Adipose tissue (tissue), 3 donors: ENCODE data around the gene FAM20C. TPM values are rescaled to one million over a fixed set of nuclear protein-coding genes. Genes with fewer than 3 reads are reported as not detected.

Source experiments
- H3K27ac ChIP-seq: one replicate; pipeline ENCODE4 v1.5.1; 2013; ENCODE audit warnings: low read depth, low read length
- WGBS, 3 donors: extraction: QIAGEN DNeasy Blood & Tissue Kit; methylation state at CpG; one replicate each; pipeline ENCODE4 v1.1.7; 2013; 5-methylcytosine and 5-hydroxymethylcytosine counted together
- polyA plus RNA-seq, 3 donors: library from polyadenylated mRNA; stranded (reverse); fragments of 200-250 nt; gene quantifications; one replicate each; pipeline ENCODE4 v1.2.3, GENCODE V29; 2013
- donor health status: healthy with polysubstance abuse.
- donor health status: Bipolar disorder and iron deficiency.
- donor health status: healthy.

Gene FAM20C
- polyA plus RNA-seq, 3 donors = 16.0 to 105 (median 34.3) TPM

DNA sequence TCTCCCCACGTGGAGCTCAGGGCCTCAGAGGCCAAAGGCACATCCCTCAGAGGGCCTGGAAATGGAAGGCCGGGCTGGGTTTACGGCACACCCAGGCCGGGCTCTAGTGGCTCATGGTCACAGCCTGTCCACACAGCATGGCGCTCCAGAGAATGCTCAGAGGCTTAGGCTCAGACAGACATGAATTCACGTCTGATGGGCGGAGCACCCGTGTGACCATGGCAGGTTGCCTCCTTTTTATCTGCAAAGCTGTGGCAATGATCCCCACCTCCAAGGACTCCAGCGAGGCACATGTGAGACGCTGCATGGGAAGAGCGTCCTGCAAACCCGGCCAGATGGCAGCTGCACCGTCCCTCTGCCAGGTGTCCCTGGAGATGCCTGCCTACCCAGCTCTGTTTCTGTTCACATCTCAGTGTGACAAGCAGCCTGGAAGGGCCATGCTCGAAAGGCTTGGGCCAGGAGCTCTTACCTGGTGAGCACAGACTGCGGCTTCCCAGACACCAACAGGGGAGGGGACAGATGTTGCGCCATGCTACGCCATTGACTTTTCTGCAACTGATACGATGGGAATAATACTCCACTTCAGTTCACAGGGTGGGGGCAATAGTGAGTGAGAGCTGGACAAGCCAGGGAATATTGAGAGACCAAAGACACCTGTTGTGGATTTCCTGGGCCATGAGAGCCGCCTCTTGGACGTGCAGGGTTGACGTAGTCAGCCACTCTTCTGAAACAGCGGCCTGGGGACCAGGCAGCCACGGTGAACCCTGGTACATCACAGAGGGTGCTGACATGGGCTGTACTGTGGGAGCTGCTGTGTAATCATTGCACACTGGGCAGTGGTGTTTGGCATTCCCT lies 34.4 kb upstream of the FAM20C start:
- WGBS, 3 donors = 75 to 93% (median 91%) methylated on average over 23 of the region's 23 CpGs

GRCh38 chr7:158771-159170 lies 33.6 kb upstream of the FAM20C start:
- WGBS, 3 donors = 94 to 98% (median 95%) methylated on average over 13 of the region's 13 CpGs
- H3K27ac ChIP-seq = no peak overlapping the region

More for the DNA sequence above, 34.4 kb upstream of the FAM20C start:
- H3K27ac ChIP-seq = no peak overlapping the region

DNA sequence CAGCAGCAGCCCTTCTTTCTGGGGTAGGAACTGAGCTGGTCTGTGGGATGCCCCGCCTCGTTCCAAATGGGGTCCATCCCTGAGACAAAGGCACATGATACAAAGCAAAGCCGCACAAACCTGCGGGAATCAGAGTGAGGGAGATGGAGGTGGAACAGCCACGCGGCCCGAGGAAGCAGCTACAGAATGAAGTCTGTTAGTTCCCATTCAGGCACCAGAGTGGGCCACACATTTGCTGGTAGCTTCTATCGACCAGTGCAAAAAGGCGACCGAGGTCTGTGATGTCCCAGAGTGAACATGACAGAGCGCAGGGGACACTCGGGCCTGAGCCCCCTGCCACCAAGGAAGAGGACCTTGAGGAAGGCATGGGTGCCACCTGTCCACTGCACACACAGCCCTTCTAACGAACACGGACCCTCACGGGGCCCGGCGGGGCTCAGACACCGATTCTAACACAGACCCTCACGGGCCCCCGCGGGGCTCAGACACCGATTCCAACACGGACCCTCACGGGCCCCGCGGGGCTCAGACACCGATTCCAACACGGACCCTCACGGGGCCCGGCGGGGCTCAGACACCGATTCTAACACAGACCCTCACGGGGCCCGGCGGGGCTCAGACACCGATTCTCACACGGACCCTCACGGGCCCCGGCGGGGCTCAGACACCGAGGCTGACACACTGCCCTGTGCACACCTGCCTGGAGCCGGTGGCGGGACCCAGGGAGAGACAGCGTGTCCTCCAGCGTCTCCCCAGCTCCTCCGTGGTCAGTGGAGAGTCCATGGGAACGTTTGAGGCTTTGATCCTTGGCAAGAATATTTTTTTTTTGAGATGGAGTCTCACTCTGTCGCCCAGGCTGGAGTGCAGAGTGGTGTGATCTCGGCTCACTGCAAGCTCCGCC lies 32.8 kb upstream of the FAM20C start:
- no peak overlapping the region for H3K27ac ChIP-seq
- WGBS, 3 donors = 88 to 92% (median 91%) methylated on average over 50 of the region's 50 CpGs

- H3K27ac ChIP-seq = no peak overlapping the region
- 76 to 88% (median 83%) methylated on average over 27 of the region's 27 CpGs for WGBS, 3 donors
Measured at GRCh38 chr7:160958-161725, 31.2 kb upstream of the FAM20C start.

DNA sequence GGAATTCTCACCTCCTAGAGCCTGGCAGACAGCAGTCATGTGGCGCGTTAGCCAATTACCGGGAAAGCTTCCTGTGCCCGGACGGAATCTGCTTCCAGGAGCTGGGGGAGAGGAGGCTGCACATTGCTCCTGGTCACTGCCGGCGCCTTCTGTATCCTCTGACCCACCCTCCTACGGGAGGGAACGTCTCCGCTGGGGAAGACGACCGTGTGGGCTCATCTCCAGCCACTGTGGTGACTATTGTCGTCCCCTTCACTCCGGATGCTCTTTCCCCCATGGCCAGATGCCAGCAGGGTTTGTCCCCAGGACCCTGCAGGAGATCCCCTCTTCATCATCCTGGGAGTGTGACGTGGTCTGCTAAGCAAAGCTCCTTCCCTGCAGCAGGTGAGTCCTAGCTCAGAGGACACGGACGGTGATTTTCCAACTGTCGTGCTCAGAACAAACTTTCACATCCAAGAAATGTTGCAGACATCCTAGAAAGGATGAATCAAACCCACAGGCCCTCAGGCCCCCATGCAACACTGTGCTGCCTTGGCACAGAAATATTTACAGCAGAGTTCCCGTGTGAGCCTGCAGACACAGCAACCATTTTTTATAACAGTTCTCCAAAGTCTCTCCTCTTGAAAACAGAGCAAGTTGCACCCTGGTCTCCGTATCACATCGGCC lies 29.6 kb upstream of the FAM20C start:
- 69 to 71% (median 70%) methylated on average over 21 of the region's 21 CpGs for WGBS, 3 donors
- no peak overlapping the region for H3K27ac ChIP-seq

- 82 to 86% (median 84%) methylated on average over 12 of the region's 12 CpGs for WGBS, 3 donors
- no peak overlapping the region for H3K27ac ChIP-seq
Measured at GRCh38 chr7:163298-163695, 29.1 kb upstream of the FAM20C start.

GRCh38 chr7:163971-164881 lies 28.1 kb upstream of the FAM20C start:
- 58 to 75% (median 69%) methylated on average over 34 of the region's 34 CpGs for WGBS, 3 donors
- H3K27ac ChIP-seq = no peak overlapping the region

- H3K27ac ChIP-seq = no peak overlapping the region
- WGBS, 3 donors = 34 to 76% (median 68%) methylated on average over 12 to 13 of the region's 13 CpGs
Measured at GRCh38 chr7:164882-165660, 27.3 kb upstream of the FAM20C start.

GRCh38 chr7:165661-166337 lies 26.6 kb upstream of the FAM20C start:
- no peak overlapping the region for H3K27ac ChIP-seq
- WGBS, 3 donors = 15 to 65% (median 56%) methylated on average over 10 of the region's 10 CpGs

DNA sequence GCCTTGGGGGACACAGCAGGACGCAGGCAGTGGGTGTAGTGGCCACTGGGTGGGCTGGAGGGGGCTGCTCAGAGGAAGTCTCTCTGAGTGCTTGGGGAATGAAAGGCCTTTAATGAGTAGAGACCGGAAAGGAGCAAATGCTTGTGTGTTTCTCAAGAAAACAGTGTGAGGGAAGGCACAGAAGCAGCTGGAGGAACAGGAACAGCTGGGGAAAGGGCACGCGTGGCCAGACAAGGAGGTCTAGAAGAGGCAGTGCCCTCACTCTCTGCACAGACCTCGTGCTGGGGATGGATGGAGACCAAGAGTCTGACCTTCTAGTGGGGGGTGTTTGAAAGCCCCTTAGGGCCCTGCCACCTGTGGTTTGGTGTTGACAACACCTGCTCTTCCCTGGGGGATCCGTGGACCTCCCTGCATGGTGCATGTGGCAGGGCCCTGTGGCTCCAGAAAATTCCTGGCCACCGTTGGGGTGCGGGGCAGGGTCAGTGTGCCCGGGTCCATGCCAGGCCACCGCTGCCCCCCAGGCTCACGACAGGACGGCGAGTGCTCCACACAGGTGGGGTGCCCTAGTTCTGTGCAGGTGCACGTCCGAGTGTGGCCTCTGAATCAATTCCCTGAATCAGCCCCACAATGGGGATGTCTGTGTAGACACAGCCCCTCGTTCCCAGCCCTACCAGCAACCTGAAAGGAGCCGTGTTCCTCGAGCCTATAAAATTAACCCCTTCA lies 25.9 kb upstream of the FAM20C start:
- no peak overlapping the region for H3K27ac ChIP-seq
- WGBS, 3 donors = 58 to 62% (median 59%) methylated on average over 18 of the region's 18 CpGs

DNA sequence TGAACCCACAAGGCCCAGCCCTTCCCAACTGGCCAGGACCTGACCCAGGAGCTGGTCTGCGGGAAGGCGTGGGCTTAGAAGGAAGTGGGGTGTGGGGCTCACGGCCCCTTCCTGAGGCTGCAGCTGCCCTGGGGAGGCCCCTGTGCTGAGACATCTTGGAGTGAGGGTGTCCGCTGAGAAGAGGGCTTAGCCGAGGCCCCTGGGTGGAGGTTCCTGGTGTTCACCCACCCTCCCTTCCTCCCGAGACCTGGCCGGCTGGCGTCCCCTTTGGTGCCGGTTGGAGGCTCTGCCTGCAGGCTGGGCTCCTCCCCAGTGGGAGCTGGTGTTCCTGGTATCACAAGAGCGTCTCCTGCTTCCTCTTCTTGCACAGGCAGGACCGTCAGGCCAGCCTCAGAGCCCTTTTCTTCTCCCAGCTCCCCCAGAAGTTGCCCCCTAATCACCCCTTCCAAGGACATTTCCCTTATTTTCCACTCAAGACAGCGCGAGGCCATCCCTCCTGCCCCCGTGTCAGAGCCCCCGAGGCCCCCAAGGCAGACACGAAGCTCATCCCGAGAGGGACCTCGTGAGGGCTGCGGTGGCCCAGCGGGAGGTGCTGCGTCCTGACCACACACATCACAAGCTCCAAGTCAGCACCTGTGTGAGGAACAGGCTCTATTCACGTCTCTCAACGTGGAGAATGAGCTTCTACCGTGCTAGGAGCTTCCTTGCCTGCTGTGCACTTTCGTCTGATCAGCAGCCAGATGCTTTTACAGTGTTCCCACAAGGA lies 25.1 kb upstream of the FAM20C start:
- no peak overlapping the region for H3K27ac ChIP-seq
- 54 to 69% (median 58%) methylated on average over 23 to 25 of the region's 25 CpGs for WGBS, 3 donors

DNA sequence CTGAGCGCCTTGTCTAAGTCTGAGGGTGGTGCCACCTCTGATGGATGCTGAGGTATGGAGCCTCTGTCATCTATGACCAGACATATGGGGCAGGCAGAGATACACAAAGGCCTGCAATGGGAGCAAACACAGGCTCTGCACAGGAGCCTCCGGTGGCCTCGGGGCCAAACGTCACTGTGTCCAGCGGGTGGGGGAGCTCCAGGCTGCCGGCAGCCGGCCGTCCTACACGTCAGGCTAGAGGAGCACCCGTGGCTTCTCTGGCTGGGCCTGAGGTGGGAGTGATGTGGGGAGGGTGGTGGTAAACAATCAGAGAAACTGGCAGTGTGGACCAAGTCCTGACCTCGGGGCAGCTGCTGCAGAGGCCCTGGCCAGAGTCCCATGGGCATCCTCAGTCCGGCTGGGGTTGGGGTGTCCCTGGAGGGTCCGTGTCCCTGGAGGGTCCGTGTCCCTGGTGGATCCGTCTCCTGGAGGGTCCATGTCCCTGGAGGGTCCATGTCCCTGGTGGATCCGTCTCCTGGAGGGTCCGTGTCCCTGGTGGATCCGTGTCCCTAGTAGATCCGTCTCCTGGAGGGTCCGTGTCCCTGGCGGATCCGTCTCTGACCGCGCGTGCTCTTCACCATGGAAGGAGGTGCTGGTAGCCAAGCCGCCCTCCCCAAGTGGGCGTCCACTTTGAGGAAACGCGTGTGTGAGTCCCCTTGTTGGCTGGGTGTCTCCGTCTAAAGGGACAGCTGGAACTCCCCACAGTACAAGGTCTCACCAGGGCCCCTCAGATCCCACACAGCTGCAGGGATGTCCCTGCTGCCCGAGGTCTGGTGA lies 24.2 kb upstream of the FAM20C start:
- WGBS, 3 donors = 81 to 90% (median 88%) methylated on average over 31 of the region's 31 CpGs
- H3K27ac ChIP-seq = no peak overlapping the region

GRCh38 chr7:169276-170172 lies 22.8 kb upstream of the FAM20C start:
- whole genome bisulfite sequencing, 3 donors = 90 to 91% (median 91%) methylated on average over 33 of the region's 33 CpGs
- H3K27ac ChIP-seq = no peak overlapping the region
